NCI-H187 (cell line): ENCODE results near the gene CCDC30.
A peak's percentile ranks its signal among the peaks of the same experiment; 100 is the strongest.
"Not testable (repeated sequence)": the region's sequence is repeated elsewhere in the genome, so short reads cannot be mapped to it uniquely, and the experiment has no call there.

Experiments
- DNase-seq, 2 experiments: peaks; one replicate each; lab custom pipeline; 2025; lab: John Stamatoyannopoulos, UW

CCDC30 gene

DNA sequence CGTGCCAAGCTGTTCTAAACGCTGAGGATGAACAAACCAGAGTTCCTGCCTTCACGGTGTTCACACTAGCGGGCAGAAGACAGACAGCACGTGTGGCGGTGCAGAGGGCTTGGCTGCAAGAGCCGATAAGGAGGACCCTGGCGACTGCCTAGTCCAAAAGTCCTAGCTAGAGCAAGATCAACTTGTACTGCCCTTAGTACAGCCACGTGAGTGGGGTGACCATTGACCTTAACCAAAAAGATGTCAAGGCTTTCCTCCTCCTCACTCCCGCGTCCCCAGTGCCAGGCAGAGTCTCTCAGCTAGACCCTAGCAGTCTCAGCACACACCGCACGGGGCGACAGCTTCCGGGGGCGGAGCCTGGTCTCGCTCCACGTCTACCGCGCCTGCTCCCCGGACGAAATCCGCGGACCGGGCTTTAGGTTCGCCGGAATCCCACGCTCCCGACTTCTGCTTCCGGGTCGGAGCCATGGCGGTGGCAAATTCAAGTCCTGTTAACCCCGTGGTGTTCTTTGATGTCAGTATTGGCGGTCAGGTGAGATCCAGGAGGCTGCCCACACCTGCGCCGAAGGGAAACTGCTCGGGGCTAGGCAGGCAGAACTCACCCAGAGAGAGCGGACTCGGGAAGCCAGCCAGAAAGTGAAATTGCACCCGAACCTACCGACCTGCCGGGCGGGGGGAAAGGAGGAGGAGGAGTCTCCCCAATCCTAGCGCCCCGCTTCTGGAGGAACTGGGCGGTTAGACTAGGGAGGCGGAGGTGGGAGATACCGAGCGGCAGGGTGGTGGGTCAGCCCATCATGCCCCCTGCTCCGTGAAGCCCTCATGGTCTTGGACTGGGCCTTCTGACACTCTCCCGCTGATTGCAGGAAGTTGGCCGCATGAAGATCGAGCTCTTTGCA lies 195.1 kb downstream of the CCDC30 start, which contains the start of gene PPIH:
Gene PPIH (plus strand): TSS at position 443 of the 896 bp plus-strand sequence. CDS start 24 bp downstream, at position 467.
- DNase-seq: peak; percentile 77 to 85

DNA sequence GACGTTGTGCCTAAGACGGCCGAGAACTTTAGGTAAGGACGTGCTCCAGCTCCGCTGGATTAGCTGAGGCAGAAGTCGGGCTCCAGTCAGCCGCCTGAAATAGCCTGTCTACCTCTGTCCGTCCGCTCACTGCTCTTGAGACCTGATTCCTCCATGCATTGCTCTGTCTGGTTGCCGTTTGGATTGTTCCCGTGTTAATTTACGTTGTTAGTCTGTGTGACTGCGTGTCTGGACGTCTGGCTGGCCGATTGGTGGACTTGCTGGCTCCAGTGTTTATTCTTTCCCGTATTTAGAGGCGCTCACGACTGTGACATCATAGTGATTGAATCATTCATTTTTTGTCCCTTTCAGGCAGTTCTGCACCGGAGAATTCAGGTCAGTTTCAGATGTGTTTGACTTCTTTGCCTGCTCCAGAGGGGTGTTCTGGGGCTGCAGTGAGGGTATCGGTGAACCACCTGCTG lies 195.8 kb downstream of the CCDC30 start:
- DNase-seq: no peak

DNA sequence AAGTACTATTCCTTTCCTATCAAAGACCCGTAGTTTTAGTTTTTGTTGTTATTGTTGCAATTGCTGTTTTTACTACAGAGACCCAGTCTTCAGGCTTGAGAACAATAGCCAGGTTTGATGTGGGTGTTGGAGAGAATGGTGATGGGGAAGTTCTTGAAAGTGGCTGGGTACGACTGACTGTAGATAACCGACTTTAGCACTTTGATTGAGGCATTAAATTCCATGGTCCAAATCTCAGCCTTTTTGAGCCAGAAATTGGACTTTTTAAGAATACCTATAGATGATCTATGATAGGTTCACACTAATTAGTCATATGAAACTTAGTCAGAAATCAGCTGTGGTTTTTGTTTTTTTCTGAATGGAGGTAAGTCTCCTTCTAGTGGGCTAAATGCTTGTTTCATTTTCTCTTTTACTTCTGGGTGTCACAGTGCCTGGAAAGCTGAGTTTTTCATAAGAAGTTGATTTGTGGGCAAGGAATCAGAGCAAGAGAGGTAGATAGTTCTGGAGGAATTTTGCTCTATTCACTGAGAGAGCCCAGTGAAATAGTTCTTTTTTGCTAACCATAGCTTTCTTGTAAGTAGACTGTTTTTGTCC lies 197.9 kb downstream of the CCDC30 start:
- no peak for DNase-seq

DNA sequence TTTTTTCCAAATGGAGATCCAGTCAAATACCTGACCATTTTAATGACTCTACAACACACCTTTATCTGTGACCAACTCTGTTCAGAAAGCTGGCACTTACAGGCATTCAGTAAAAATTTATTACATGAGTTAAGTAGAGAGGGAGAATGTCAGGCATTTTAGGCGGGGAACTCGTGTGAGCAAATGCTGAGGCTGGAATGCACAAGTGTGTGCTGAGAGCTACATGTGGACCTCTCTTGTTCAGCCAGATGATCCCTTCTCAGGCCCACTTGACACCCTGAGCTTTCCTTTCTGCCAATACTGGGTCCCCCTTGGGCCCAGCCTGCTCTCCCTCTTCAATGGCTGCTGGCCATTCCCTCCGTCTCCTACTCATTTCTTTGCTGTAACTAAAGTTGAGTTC lies 206.8 kb downstream of the CCDC30 start:
- no peak for DNase-seq

DNA sequence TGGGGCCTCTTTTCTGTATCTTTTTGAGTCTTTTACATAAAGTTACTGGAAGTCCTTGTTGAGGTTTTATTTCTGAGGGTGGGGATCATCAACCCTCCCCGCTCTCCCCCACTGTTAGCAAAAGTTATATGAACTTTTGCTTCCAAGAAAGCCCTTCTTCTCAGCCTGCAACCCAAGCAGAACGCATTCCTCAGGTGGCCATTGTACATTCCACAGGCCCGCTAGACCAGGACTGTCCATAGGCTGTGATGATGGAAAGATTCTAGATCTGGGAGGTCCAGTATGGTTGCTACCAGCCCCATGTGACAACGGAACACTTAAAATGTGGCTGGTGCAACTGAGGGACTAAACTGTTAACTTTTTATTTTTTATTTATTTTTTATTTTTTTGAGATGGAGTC lies 207.3 kb downstream of the CCDC30 start:
- DNase-seq: no peak

DNA sequence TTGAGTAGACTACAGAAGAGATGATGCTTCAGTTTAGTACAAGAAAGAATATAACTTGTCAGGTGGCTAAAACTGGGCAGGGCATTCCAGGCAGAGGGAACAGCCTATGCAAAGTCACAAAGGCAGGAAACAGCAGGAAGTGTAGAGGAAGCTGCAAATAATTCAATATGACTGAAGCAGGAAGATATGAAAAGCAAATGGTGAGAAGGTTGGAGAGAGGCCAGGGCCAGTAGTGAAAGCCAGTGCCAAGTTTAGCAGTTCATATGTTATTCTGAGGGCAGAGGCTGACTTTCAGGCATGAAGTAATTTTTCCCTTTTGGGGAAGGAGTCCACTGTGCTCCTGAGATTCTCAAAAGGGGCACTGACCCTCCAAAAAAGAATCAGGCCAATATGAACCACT lies 211.1 kb downstream of the CCDC30 start:
- DNase-seq: no peak

DNA sequence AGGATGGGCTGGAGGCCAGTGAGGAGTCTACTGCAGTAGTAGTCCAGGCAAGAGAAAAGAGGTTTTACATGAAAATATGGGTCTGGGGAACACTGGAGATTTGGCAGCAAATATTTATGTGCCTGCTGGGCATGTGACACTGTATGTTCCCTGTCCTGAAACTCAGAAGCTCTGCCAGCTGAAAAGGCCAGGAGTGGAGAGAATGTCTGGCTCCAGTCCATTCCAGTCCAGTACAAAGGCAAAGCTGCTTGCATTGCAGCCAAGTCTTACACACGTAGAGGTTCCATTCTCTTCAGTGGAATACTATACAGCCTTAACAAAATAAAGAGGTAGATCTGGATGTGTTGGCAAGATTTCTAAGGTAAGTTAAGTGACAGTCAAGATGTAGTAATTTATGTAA lies 211.6 kb downstream of the CCDC30 start:
- DNase-seq: no peak

DNA sequence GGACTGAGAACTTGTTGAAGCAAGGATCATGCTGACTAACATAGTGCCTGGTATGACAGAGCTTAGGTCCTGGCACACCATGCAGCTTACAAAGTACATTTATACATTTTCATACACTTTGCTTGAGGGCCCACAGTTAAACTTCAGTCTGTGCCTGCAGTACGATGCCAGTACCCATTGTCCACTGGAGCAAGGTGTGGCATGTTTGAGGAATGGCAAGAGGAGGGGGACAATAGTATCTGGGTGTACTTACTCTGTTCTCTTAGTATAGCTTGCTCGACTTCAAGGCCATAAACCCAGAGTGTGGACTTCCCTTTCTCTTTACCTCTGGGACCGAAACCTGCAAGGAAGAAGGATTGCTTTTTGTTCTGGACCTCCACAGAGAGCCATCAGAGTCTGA lies 212.4 kb downstream of the CCDC30 start:
- no peak for DNase-seq

DNA sequence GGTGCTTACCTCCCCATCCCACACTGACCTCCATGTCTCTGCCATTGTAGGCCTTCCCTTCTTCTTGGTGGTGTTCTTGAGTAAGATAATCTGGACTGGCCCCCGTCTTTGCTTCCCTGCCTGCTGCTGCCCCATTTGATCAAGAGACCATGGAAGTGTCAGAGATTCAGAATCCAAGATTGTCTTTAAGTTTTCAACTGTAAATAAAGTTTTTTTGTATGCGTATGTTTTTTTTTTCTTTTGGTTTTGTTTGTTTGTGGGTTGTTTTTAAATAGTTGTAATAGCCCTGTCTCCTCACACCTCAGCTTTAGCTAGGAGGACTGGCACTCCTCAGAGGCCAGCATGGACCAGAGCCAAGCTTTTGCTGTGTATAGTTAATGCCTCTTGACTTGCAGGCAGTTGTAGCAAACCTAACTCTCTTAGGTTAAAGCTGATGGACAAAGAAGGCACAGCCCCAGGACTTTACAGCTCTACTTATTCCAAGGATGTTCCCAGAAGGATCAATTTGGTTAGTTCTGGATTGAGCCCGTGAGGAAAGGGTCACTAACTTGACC lies 213.5 kb downstream of the CCDC30 start:
- no peak for DNase-seq

DNA sequence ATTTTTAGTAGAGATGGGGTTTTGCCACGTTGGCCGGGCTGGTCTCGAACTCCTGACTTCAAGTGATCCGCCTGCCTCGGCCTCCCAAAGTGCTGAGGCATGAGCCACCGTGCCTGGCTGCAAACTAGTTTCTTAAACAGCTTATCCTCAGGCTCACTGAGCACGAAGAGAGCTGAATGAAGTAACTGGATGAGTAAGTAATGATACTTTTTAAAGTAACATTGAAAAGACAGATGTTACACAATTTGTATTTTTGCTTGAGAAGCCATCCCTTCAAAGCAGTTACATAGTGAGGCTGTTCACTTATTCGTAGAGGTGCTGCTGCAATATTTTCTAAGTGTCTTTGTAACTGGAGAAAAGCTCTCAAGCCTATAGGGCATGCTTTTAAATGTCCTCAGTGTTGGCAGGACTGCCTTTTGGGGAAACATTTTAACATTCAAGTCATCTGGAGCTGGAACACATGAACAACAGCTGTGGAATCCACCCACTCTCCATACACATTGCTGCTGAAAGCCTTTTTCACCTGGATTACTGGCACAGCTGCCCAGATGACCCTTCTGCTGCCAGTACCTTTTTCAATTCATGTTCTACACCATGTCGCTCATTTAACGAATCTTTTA lies 216.4 kb downstream of the CCDC30 start:
- no peak for DNase-seq

DNA sequence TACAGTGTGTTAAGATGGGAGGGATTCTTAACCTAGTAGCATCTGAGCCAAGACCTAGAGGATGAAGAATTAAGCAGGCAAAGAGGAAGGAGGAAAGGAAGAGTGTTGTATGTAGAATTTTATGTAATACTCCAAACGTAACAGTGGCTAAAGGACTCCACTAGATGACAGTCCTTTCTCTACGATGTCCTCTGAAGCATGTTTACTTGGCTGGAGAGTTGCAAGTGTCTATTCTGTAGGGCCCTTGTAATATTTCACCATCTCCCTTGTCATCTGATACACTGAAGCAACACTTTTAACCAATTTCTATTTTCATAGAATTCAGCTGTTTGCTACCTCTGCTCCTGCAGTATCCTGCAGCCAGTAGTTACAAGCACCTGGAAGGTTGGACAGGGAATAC lies 217.0 kb downstream of the CCDC30 start:
- no peak for DNase-seq

DNA sequence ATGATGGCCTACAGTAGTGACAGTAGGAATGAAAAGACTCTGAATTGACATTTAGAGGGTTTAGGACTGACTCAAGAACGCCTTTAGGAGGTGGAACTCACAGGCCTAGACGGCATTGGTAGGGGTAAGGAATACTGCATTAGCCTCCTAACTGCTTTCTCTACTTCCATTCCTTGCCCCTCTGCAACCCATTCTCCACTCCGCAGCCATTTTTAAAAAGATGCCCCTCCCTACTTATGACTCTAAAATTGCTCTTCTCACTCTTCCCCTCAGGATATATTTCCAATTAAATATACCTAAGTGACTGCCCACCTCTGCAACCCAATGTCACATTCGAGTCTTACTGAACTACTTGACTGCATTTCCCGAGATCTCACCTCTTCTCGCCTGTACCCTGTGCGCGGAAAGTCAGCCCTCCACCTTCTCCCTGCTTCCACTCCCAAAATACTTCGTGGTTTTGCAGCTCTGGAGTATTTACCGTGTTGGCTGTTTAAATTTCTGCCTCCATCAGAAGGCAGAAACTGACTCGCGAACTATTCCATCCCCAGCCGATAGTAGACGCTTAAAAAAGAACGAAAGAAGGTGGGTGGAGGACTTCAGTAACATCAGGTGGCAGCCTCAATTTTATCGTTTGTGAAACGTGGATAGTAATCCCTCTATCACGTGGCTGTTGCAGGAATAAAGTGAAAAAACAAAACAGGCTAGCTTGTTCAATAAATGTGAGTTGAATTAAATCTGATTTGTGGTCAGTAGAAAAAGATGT lies 218.0 kb downstream of the CCDC30 start:
- peak in 1 of 2 experiments; percentile 28 for DNase-seq

DNA sequence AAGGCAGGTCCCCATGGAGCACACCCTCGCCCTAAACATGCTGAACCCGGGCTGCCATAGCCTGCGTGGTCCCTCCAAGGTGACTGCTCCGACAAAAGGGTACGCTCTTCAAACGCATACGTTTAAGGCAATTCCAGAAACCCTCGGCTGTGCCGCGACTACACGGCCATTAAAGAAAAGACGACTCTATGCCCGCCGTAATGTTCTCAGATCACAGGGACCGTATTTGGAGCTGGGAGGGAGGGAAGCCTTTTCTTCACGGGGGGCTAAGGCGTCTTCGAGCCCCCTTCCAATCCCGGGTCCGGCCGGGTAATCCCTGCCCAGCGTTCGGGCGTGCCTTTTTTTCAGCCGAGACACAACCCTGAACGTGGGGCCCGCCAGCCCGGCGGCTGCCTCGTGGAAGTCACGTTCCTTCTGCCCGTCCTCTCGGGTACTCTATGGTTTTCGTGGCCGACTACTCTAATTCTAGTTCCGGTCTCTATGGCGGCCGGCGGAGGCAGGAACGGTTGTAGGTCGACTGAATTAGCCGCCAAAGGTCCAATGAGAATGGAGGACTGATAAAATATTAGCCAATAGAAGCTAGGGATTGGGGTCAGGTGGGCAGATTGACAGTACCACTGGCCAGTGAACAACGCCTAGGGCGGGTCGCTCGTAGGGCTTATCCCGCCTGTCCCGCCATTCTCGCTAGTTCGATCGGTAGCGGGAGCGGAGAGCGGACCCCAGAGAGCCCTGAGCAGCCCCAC lies 218.8 kb downstream of the CCDC30 start, which contains the start of gene YBX1:
Gene YBX1 (plus strand): TSS at position 678 of the 743 bp plus-strand sequence. CDS start 148 bp downstream, outside the sequence.
- peak; percentile 92 to 97 for DNase-seq

DNA sequence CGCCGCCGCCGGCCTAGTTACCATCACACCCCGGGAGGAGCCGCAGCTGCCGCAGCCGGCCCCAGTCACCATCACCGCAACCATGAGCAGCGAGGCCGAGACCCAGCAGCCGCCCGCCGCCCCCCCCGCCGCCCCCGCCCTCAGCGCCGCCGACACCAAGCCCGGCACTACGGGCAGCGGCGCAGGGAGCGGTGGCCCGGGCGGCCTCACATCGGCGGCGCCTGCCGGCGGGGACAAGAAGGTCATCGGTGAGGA lies 219.3 kb downstream of the CCDC30 start:
- DNase-seq: not testable (repeated sequence)

DNA sequence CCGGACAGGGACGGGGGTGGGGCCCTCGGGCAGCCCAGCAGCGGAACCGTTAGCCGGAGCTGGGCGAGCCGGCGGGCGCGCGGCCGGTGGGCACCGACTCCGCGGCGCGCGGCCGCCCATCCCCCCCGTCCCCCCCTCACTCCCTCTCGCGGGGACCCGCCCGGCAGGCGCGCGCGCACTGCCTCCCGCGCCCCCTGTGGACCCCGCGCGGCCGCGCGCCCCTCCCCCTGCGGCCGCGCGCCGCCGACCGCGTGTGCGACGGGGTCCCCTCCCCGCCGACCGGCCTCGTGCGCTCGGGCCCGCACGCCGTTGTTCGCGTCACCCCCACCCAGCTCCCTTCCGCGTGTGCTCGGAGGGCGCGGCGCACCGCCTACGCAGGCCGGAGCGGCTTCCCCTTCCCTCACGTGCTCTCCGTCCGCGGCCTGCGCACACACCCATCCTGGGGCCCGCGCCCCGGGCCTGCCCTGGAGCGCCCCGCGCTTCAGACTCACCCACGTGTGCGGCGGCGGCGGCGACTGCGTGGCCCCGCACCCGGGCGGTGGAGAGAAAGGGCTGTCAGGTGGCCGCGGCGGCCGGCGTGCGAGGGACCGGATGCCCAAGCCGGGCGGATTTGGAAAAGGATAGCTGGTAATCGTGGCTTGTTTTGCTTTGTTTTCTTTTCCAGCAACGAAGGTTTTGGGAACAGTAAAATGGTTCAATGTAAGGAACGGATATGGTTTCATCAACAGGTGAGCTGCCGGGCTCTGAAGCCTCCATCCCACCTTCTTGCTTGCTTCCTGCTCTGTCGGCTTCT lies 219.8 kb downstream of the CCDC30 start:
- peak in 1 of 2 experiments; percentile 15 for DNase-seq

DNA sequence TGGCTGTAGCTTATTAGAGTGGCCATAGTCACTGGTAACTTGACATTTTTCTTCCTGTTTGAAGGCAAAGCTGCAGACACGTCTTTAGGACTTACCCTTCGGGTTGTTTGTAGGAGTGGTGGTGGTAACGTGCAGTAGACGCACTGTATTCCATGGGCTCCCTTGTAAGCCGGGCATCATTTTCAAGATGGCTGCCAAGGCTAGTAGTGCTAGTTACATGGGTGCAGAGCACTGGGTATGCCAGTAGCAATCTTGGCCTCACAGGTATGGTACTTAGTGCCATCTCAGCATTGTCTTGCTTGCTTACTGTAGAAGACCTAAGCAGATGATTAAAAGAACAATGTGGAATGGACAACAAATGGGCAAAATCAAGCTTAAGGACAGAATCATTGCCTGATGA lies 221.1 kb downstream of the CCDC30 start:
- no peak for DNase-seq

DNA sequence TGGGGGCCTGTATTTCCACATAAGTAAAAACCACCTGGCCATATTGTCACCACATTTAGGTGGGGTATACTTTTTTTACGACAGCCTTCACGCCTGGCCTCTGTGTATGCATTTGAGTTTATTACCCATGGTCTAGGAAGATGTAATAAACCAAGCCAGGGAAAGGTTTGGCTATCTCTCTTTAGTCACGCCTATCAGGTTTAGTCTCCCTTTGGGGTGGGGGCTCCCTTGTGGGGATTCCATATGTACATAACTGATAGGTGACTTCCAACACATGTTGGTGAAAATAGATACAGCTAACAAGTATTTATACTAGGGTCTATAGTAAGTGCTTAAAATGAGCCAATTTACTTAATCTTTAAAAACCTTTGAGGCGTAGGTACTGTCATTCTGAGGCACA lies 223.3 kb downstream of the CCDC30 start:
- no peak for DNase-seq

DNA sequence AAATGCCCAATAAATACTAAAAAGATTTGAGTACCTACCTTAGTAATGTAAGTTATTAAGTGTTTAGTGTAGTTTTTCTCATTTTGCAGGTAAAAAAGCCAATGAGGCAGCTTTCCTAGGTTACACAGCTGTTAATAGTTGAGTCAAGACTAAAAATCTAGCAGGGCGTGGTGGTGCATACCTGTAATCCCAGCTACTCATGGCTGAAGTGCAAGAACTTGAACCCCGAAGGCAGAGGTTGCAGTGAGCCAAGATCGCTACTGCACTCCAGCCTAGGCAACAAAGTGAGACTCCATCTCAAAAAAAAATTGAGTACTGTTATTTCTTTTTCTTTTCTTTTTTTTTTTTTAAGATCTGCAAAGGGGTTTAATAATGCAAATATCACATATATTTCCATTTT lies 226.8 kb downstream of the CCDC30 start:
- DNase-seq: no peak

DNA sequence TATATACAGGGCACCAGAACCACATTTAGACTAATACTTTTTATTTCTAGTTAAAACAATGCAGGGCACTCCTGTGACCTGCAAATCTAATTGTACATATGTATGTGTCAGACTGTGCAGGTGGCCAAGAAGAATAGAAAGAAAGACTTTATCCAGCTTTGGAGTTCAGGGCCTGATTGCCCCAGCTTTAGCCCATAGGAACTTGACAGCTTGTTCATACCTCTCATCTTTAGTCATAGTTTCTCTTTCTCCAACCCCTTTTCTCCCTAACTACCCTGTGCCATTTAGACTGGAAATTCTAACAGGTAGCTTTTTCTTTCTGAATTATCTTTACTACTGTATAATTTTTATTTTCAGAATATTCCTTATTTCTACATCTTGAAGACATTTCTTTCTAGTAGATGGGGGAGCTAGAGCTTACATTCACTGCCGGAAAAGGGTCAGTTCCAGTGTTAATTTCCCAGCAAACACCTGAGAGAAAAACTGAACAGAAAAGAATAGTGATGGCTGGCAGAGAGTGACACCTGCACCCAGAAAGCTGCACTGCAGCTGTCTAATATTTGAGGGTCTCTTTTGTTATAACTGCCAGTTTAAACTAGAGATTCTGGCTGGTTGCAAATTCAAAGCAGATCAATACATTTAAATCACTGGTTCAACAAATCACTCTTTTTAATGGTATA lies 227.5 kb downstream of the CCDC30 start:
- no peak for DNase-seq

DNA sequence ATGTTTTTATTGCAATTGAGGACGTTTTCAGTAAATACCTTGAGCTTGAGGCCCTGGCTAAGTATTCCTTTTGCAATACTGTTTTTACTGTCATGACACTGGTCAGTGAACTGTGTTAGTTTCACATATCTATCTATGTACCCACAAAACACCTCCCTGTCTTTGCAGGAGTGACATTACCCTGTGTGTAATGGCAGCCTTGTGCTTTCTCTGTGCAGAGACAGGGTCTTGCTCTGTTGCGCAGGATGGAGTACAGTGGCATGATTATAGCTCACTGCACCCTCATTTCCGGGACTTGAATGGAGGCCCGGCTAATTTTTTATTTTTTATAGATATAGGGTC lies 228.0 kb downstream of the CCDC30 start:
- DNase-seq: no peak
